ENCODE data around the gene SPATA13.

DNA sequence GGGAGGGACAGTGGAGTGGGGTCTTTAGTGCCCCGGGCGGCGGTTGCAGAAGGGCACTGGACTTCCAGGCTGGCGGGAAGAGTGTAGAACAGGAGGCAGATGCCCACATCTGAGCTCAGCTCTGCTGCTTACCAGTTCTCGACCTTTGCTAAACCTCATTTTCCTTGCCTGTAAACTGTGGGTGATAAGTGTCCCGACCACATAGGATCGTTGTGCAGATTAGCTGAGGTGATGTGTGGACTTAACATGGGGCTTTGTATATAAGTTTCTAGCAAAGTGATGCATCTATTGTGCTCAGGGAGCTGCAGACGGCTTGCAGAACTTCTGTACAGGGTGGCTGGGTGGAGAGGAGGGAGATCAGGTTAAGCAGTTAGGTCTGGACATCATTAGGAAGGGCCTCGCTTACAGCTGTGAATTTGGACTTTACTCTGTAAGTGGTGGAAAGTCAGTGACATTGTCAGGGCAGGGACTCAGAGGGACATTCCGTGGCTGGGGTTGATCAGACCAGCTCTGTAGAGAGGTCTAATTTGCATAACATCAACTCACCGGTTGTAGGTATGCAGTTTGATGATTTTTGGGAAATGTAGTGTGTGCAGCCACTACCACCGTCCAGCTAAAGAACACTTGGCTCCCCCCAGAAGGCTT, 70.0 kb downstream of the SPATA13 start:
- TF ChIP-seq RARB (CRISPR knock-in tag; IDR thresholded peaks at IDR 0.05), result no peak
- TF ChIP-seq ARNTL (CRISPR knock-in tag; IDR thresholded peaks at IDR 0.05; ENCODE audit: borderline replicate concordance, low read depth), result no peak
- TF ChIP-seq ESRRG (CRISPR knock-in tag; IDR thresholded peaks at IDR 0.05), result no peak
- TF ChIP-seq TCF4 (CRISPR knock-in tag; IDR thresholded peaks at IDR 0.05; ENCODE audit: borderline replicate concordance), result no peak
- TF ChIP-seq ZNF70 (CRISPR knock-in tag; IDR thresholded peaks at IDR 0.05), result no peak
- no peak for TF ChIP-seq ZFP3 (CRISPR knock-in tag; IDR thresholded peaks at IDR 0.05)
- TF ChIP-seq PPARA (CRISPR knock-in tag; IDR thresholded peaks at IDR 0.05; ENCODE audit: borderline replicate concordance), result no peak
- TF ChIP-seq, protein P1, sequence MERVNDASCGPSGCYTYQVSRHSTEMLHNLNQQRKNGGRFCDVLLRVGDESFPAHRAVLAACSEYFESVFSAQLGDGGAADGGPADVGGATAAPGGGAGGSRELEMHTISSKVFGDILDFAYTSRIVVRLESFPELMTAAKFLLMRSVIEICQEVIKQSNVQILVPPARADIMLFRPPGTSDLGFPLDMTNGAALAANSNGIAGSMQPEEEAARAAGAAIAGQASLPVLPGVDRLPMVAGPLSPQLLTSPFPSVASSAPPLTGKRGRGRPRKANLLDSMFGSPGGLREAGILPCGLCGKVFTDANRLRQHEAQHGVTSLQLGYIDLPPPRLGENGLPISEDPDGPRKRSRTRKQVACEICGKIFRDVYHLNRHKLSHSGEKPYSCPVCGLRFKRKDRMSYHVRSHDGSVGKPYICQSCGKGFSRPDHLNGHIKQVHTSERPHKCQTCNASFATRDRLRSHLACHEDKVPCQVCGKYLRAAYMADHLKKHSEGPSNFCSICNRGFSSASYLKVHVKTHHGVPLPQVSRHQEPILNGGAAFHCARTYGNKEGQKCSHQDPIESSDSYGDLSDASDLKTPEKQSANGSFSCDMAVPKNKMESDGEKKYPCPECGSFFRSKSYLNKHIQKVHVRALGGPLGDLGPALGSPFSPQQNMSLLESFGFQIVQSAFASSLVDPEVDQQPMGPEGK (CRISPR knock-in tag; IDR thresholded peaks at IDR 0.05; ENCODE audit: borderline replicate concordance), result no peak
- TF ChIP-seq SNAI2 (CRISPR knock-in tag; IDR thresholded peaks at IDR 0.05), result no peak
- TF ChIP-seq, protein P2, sequence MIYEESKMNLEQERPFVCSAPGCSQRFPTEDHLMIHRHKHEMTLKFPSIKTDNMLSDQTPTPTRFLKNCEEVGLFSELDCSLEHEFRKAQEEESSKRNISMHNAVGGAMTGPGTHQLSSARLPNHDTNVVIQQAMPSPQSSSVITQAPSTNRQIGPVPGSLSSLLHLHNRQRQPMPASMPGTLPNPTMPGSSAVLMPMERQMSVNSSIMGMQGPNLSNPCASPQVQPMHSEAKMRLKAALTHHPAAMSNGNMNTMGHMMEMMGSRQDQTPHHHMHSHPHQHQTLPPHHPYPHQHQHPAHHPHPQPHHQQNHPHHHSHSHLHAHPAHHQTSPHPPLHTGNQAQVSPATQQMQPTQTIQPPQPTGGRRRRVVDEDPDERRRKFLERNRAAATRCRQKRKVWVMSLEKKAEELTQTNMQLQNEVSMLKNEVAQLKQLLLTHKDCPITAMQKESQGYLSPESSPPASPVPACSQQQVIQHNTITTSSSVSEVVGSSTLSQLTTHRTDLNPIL (CRISPR knock-in tag; IDR thresholded peaks at IDR 0.05; ENCODE audit: low read depth), result no peak
- TF ChIP-seq, protein P3, sequence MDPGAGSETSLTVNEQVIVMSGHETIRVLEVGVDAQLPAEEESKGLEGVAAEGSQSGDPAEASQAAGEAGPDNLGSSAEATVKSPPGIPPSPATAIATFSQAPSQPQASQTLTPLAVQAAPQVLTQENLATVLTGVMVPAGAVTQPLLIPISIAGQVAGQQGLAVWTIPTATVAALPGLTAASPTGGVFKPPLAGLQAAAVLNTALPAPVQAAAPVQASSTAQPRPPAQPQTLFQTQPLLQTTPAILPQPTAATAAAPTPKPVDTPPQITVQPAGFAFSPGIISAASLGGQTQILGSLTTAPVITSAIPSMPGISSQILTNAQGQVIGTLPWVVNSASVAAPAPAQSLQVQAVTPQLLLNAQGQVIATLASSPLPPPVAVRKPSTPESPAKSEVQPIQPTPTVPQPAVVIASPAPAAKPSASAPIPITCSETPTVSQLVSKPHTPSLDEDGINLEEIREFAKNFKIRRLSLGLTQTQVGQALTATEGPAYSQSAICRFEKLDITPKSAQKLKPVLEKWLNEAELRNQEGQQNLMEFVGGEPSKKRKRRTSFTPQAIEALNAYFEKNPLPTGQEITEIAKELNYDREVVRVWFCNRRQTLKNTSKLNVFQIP (CRISPR knock-in tag; IDR thresholded peaks at IDR 0.05; ENCODE audit: borderline replicate concordance, low read depth), result no peak
- TF ChIP-seq BACH2 (CRISPR knock-in tag; IDR thresholded peaks at IDR 0.05; ENCODE audit: borderline replicate concordance), result no peak
- TF ChIP-seq ZFP30 (CRISPR knock-in tag; IDR thresholded peaks at IDR 0.05), result no peak

All from SK-N-SH treated with all-trans-retinoic acid at 6 μM for 48 hours (cell line).